ENCODE data around the gene MCF2L2.

- TF ChIP-seq CTCF (IDR thresholded peaks at IDR 0.05) = no peak
- no peak for TF ChIP-seq POLR2A (IDR thresholded peaks at IDR 0.05)
- TF ChIP-seq EP300 (IDR thresholded peaks at IDR 0.05) = no peak
- no peak for TF ChIP-seq POLR2AphosphoS5 (IDR thresholded peaks at IDR 0.05)
Observed at GRCh38 chr3:183393625-183394024, 34.8 kb downstream of the MCF2L2 start.
